Endothelial cell of umbilical vein (primary cell): ENCODE data around the gene RGS11.
"Not testable (repeated sequence)": the region's sequence is repeated elsewhere in the genome, so short reads cannot be mapped to it uniquely, and the experiment has no call there.

Experiments
- EZH2 ChIP-seq: IDR thresholded peaks from 2 replicates; pipeline ENCODE4 v1.6.1; 2012; ENCODE audit warnings: borderline replicate concordance, low read depth, mild to moderate bottlenecking, moderate library complexity, low read length, inconsistent platforms; ENCODE audit not compliant: severe bottlenecking
- FOS ChIP-seq: IDR thresholded peaks from 2 replicates; pipeline ENCODE4 v1.6.1; 2011; ENCODE audit warnings: mild to moderate bottlenecking, low read length, moderate library complexity, borderline replicate concordance; ENCODE audit not compliant: insufficient read depth
- GATA2 ChIP-seq: IDR thresholded peaks from 2 replicates; pipeline ENCODE4 v1.7.0; 2011; ENCODE audit warnings: low read depth, mild to moderate bottlenecking, moderate library complexity, mixed read lengths, low read length; ENCODE audit not compliant: insufficient read length, insufficient read depth
- JUN ChIP-seq: IDR thresholded peaks from 2 replicates; pipeline ENCODE4 v1.6.1; 2011; ENCODE audit warnings: borderline replicate concordance, low read depth; ENCODE audit not compliant: insufficient read length, insufficient read depth
- MAX ChIP-seq: IDR thresholded peaks from 2 replicates; pipeline ENCODE4 v1.6.1; 2011; ENCODE audit not compliant: insufficient read depth, insufficient read length
- MYC ChIP-seq: IDR thresholded peaks from one replicate; pipeline ENCODE4 v1.6.1; 2011; ENCODE audit warnings: mild to moderate bottlenecking, low read depth, low read length
- POLR2A ChIP-seq: IDR thresholded peaks from 2 replicates; pipeline ENCODE4 v1.6.1; 2012; ENCODE audit warnings: low read depth, mild to moderate bottlenecking, control low read depth, low read length
- POLR2AphosphoS5 ChIP-seq: IDR thresholded peaks from 2 replicates; pipeline ENCODE4 v1.6.1; 2012; ENCODE audit warnings: low read depth, mild to moderate bottlenecking, control low read depth, low read length, moderate library complexity; ENCODE audit not compliant: insufficient read depth
- TF ChIP-seq, protein P1 (sequence below), 2 donors: IDR thresholded peaks; 1 replicate in 1 of 2; 2 replicates in 1 of 2; pipeline ENCODE4 v1.5.1; 2011; ENCODE audit warnings: low read length in 2 of 2, mild to moderate bottlenecking in 2 of 2, moderate library complexity in 2 of 2, control low read depth in 1 of 2, inconsistent platforms in 1 of 2, low read depth in 1 of 2; ENCODE audit not compliant: insufficient read depth in 1 of 2; ENCODE audit errors: extremely low read depth in 1 of 2

DNA sequence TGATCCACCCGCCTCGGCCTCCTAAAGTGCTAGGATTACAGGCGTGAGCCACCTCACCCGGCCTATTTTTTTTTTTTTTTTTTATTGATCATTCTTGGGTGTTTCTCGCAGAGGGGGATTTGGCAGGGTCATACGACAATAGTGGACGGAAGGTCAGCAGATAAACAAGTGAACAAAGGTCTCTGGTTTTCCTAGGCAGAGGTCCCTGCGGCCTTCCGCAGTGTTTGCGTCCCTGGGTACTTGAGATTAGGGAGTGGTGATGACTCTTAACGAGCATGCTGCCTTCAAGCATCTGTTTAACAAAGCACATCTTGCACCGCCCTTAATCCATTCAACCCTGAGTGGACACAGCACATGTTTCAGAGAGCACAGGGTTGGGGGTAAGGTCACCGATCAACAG is 17.7 kb downstream of the RGS11 start:
- not testable (repeated sequence) for TF ChIP-seq MAX, POLR2AphosphoS5, JUN, POLR2A, EZH2, MYC, GATA2, FOS
- TF ChIP-seq, protein P1, sequence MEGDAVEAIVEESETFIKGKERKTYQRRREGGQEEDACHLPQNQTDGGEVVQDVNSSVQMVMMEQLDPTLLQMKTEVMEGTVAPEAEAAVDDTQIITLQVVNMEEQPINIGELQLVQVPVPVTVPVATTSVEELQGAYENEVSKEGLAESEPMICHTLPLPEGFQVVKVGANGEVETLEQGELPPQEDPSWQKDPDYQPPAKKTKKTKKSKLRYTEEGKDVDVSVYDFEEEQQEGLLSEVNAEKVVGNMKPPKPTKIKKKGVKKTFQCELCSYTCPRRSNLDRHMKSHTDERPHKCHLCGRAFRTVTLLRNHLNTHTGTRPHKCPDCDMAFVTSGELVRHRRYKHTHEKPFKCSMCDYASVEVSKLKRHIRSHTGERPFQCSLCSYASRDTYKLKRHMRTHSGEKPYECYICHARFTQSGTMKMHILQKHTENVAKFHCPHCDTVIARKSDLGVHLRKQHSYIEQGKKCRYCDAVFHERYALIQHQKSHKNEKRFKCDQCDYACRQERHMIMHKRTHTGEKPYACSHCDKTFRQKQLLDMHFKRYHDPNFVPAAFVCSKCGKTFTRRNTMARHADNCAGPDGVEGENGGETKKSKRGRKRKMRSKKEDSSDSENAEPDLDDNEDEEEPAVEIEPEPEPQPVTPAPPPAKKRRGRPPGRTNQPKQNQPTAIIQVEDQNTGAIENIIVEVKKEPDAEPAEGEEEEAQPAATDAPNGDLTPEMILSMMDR (IDR thresholded peaks at IDR 0.05; ENCODE audit: extremely low read depth in 1 of 2, insufficient read depth in 1 of 2, low read depth in 1 of 2, low read length in 2 of 2): not testable (repeated sequence)
